HG03442 (cell line): Measurements from ENCODE around the gene RBMXL3.
"Not testable (repeated sequence)": the region's sequence is repeated elsewhere in the genome, so short reads cannot be mapped to it uniquely, and the experiment has no call there.

ENCODE experiments used
- ATAC-seq: cut with Tn5 transposase; IDR thresholded peaks from one replicate; pipeline ENCODE4 v1.9.1; 2021; ENCODE audit warnings: mild to moderate bottlenecking, moderate library complexity; ENCODE audit not compliant: unreplicated experiment

RBMXL3 gene

DNA sequence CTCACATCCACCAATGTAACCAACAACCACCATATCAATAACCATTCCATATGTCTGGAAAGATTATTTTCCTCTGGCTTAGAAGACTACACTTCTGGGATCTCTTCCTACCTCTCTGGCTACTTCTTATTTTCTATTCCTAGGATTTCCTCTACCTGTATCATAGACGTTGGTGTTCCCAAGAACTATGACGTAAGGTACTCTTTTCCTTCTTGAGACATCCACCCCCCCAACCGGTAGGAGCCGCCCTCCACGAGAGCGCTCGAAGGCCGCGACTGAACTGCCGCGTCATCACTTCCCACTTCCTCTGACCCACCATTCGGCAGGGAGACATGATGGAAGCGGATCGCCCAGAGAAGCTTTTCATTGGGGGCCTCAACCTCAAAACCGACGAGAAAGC, at the start of gene RBMXL3:
Gene RBMXL3 (plus strand): TSS at position 301 of the 400 bp plus-strand sequence. CDS start 32 bp downstream, at position 333.
- no peak for ATAC-seq

DNA sequence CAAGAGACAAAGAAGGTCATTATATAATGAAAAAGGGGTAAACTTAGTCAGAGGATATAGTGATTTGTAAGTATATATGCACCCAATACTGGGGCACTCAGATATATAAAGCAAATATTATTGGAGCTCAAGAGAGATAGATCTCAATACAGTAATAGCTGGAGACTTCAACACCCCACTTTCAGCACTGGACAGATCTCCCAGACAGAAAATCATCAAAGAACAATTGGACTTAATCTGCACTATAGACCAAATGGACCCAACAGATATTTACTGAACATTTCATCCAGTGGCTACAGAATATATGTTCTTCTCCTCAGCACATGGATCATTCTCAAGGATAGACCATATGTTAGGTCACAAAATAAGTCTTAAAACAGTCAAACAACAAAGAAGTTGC, 47.2 kb upstream of the RBMXL3 start:
- no peak for ATAC-seq

DNA sequence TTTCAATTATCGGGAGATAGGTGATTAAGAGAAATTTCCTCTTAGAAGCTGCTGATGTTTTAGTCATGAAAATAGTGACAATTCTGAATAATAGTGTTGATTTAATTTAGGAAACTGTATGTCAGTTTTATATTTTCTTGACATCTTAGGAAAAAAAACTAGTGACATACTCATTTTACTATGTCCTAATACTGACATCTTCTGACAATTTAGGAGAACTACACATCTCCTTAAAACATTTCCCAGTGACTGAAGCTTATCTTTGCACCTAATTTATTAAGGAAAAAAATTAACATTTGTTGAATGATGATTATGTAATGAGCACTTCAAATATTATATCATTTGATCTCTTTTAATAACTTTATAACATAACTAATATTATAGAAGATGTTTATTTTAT, 42.0 kb upstream of the RBMXL3 start:
- no peak for ATAC-seq

DNA sequence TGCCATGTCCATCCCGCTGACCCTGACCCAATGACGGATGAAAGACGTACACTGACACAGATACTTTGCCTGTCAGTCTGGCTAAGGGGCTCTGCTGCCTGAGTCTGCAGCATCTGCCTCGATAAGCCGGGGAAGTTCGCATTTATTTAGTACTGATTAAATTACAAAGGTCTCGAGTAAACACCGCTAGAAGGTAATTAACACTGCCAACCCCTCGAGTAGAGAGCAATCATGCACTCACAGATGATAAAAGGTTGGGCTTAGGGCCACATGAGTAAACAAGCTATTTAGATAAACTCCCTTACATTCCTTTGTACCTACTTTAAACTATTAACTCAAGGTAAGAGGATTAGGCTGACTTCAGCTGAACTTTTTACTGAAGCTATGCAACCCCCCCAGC, 16.0 kb upstream of the RBMXL3 start:
- no peak for ATAC-seq

DNA sequence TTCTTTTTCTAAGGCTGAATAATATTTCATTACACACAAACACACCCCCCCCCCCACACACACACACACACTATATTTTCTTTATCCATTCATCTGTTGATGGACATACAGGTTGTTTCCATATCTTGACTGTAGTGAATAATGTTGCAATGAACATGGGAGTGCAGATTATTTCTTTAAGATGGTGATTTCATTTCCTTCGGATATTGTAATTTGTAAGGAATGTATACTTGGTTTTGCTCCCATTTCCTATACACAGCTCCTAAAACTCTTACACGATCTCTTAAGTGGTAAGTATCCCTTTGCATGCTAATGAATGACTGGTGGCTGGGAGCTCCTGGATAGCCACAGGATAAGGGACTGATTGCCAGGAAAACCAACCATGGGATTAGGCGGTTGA, 14.7 kb upstream of the RBMXL3 start:
- ATAC-seq: no peak

DNA sequence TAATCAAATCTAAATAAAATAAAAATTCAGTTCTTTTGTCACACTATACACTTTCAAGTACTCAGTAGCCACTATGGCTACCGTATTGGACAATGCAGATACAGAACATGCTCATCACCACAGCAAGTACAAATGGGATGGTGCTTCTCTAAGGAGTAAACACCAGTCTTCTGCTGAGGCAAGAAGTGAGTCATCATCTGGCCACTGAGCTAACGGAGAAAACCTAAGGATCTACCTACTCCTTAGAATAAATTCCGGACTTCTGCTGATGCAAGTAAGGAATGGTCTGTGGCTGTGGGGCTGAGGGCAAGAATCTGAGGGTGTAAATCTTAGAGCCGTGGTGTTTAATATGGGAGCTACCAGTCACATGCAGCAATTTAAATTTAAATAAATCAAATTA, 11.3 kb upstream of the RBMXL3 start:
- ATAC-seq: no peak

DNA sequence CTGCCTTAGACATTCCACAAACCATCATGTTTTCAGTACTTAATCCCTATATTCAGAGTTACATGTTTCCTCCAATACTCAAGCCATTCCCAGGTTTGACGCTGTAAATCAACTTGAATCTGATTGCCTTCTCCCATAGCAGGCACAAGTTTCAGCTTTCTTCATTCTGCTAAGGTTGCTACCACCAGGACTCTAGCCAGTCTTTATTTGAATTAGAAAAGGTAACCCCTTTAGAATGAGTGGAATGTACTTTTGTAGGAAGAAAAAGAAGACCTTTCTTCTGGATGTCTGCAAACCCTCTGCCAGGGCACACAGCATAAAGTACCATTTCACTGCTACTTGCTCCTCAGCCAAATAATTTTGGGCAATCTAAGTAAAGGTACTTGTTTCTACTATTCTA, 10.7 kb upstream of the RBMXL3 start:
- ATAC-seq: no peak

DNA sequence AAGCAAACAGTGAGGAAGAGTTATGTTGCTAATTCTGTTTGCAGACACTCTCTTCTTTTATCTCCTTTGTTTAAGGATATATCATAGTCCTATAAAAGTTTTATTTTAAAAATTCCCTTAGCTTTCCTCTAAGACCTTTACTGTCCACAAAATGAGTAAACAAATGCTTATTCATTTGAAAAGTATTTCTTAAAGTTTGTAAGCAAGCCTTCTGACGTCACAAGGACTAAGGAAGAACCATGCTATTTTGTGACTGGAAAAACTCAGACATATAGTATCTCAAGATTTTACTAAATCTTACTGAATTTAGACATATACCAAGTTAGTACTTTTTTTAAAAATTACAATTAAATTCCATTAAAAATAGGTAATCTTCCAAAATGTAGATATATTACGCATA, 5.2 kb upstream of the RBMXL3 start:
- no peak for ATAC-seq

DNA sequence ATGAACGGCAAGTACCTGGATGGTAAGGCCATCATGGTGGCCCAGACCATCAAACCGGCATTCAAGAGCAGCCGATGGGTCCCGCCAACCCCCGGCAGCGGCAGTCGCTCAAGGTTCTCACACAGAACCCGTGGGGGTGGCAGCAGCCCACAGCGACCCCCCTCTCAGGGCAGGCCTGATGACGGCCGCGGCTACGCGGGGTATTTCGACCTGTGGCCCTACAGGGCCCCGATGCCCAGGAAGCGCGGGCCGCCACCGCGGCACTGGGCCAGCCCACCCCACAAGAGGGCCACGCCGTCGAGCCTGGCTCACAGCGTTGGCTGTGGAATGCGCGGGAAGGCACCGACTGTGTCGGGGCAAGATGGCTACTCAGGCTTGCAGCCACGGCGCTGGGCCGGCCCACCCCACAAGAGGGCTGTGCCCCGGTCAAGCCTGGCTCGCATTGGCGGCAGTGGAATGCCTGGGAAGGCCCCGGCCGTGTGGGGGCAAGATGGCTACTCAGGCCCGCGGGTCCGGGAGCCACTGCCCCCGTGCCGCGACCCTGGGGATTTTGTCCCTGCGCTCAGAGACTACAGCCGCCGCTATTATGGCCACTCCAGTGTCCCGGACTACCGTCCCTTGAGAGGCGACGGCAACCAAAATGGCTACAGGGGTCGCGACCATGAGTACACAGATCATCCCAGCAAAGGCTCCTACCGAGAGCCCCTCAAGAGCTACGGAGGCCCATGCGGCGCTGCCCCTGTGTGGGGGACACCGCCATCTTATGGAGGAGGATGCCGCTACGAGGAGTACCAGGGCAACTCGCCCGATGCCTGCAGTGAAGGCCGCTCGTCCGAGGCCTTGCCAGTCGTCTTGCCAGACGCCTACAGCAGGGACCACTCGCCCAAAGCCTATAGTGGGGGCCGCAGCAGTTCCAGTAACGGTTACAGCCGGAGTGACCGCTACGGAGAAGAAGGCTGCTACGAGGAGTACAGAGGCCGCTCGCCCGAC, 731 bp downstream of the RBMXL3 start:
- ATAC-seq: no peak

DNA sequence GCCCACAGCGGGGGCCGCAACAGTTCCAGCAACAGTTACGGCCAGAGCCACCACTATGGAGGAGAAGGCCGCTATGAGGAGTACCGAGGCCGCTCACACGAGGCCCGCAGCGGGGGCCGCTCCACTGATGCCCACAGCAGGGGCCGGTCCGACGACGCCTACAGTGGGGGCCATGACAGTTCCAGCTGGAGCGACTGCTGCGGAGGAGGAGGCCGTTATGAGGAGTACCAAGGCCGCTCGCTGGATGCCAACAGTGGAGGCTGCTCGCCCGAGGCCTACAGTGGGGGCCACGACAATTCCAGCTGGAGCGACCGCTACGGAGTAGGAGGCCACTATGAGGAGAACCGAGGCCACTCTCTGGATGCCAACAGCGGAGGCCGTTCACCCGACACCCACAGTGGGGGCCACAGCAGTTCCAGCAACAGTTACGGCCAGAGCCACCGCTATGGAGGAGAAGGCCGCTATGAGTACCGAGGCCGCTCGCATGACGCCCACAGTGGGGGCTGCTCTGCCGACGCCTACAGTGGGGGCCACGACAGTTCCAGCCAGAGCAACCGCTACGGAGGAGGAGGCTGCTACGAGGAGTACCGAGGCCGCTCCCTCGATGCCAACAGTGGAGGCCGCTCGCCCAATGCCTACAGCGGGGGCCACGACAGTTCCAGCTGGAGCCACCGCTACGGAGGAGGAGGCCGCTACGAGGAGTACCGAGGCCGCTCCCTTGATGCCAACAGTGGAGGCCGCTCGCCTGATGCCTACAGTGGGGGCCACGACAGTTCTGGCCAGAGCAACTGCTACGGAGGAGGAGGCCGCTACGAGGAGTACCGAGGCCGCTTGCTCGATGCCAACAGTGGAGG, 1.7 kb downstream of the RBMXL3 start:
- ATAC-seq: no peak

DNA sequence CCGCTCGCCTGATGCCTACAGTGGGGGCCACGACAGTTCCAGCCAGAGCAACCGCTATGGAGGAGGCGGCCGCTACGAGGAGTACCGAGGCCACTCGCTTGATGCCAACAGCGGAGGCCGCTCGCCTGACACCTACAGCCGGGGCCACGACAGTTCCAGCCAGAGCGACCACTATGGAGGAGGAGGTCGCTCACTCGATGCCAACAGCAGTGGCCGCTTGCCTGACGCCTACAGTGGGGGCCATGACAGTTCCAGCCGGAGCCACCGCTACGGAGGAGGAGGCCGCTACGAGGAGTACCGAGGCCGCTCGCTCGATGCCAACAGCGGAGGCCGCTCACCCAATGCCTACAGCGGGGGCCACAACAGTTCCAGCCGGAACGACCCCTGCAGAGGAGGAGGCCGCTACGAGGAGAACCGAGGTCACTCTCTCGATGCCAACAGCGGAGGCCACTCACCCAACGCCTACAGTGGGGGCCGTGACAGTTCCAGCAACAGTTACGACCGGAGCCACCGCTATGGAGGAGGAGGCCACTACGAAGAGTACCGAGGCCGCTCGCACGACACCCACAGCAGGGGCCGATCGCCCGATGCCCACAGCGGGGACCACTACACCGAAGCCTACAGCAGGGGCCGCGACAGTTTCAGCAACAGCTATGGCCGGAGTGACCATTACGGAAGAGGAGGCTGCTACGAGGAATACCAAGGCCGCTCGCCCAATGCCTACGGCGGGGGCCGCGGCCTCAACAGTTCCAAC, 2.5 kb downstream of the RBMXL3 start:
- ATAC-seq: no peak

DNA sequence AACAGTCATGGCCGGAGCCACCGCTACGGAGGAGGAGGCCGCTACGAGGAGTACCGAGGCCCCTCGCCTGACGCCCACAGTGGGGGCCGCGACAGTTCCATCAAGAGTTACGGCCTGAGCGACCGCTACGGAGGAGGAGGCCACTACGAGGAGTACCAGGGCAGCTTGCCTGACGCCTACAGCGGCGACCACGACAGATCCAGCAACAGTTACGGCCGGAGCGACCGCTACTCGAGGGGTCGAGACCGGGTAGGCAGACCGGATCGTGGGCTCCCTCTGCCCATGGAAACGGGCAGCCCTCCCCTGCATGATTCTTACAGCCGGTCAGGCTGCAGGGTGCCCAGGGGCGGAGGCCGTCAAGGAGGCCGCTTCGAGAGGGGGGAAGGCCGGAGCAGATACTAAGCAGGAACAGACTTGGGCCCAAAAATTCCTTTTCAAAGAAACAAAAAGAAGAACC, 3.1 kb downstream of the RBMXL3 start:
- no peak for ATAC-seq

DNA sequence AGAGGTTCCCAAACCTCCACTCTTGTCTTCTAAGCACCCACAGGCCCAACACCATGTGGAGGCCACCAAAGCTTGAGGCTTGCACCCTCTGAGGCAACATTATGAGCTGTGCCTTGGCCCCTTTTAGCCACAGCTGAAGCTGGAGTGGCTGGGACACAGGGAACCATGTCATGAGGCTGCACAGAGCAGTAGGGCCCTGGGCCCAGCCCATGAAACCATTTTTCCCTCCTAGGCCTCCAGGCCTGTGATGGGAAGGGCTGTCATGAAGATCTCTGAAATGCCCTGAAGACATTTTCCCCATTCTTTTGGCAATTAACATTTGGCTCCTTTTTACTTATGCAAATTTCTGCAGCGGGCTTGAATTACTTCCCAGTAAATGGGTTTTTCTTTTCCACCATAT, 14.8 kb downstream of the RBMXL3 start:
- no peak for ATAC-seq

DNA sequence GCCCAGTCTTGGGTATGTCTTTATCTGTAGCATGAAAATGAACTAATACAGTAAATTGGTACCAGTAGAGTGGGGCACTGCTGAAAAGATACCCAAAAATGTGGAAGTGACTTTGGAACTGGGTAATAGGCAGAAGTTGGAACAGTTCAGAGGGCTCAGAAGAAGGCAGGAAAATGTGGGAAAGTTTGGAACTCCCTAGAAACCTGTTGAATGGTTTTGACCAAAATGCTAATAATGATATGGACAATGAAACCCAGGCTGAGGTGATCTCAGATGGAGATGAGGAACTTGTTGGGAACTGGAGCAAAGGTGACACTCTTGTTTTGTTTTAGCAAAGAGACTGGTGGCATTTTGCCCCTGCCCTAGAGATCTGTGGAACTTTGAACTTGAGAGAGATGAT, 20.3 kb downstream of the RBMXL3 start:
- not testable (repeated sequence) for ATAC-seq

DNA sequence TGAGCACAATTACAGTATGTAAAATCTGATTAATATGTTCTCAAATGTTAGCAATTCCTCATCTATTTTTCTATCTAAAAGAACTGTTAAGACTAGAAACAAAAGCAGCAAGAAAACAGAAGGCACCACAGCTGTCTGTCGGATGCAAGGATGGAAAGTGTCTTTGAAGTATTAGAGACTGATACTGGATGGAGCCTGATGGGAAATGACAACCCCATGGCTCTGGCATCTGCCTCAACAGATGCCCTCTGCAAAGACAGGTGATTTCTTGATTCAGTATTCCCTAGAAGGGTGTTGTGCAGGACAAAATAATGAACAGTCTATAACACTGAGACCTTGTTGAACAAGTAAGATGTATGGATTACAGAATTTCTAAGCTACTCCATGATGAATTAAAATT, 24.9 kb downstream of the RBMXL3 start:
- ATAC-seq: no peak

DNA sequence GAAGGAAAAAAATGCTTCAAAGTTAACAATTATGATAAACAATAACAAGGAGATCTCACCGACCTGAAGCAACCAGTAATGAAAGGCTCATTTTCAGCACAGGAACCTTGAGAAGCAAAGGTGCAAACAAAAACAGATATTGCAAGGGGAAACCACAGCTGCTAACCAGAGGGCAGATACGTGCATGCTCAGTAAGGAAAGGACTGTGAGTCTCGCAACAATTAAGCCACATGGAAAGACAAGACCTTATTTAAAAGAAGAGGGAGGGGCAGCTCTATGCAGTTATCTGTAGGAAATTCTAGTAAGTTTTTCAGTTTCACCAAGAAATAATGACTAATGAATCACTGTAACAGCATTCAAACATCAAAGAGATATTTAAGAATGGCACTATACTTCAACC, 25.4 kb downstream of the RBMXL3 start:
- no peak for ATAC-seq

DNA sequence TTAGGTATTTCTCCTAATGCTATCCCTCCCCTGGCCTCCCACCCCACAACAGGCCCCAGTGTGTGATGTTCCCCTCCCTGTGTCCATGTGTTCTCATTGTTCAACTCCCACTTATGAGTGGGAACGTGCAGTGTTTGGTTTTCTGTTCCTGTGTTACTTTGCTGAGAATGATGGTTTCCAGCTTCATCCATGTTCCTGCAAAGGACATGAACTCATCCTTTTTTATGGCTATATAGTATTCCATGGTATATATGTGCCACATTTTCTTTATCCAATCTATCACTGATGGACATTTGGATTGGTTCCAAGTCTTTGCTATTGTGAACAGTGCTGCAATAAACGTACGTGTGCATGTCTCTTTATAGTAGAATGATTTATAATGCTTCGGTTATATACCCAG, 28.1 kb downstream of the RBMXL3 start:
- ATAC-seq: not testable (repeated sequence)

DNA sequence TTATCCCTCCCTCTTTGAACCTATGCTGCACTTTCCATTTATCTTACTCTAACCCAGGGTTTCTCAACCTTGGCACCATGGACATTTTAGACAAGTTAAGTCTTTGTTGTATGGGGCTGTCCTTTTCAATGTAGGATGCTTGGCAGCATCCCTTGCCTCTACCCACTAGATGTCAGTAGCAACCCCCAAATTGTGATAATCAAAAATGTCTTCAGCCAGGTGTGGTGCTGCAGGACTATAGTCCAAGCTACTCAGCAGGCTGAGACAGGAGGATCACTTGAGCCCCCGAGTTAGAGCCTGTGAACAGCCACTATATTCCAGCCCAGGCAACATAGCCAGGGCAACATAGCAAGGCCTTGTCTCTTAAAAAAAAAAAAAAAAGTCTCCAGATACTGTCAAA, 37.7 kb downstream of the RBMXL3 start:
- no peak for ATAC-seq

DNA sequence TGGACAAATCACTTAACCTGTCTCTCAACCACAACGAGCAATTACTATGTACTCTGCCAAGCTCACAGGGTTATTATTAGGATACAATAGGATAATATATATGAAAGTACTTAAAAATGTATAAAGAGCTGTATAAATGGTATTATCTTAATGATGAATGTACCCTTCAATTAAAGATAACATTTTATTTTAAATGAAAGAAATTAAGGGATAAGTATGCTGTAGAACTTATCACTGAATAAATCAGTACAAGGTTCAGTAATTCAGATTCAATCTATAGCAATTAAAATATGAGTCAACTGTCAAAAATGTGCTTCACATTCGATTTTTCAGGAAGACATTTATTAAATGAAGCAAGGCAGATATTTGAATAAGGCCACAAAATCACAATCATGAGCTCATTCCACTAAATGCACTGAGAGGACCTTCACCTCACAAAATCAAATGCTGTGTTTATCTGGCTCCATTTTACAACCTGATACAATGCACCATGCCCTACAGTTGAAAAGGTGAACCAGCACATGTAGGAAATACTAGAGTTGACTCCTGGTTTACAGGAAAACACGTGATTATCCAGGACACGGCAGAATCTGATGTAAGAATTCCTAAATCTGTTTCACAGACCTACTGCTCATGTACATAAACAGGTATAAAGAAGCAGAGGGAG, 40.3 kb downstream of the RBMXL3 start:
- no peak for ATAC-seq

DNA sequence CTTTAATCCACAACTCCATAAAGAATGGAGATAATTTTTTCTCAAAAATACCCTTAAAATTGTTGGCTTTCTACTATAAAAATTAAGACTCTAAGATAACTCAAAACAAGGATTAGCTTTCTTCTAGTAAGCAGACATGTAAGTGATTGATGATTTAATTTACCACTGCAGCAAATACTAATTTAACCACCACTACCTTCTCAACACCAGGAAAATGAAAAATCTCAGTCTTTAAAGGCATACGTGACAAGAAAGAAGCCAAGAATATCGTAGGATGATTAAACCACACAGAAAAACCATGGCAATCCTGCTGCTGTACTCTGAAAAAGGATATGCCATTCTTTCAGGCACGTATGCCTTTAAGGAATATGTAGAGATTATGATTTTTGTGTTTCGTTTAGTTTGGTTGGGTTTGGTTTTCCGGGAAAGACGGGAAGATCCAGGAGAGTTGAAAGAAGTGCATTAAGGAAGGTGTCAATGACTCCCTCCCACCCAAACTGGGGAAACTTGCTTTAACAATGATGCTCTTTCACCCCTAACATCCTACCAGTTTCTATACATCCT, 43.8 kb downstream of the RBMXL3 start:
- ATAC-seq: no peak
